ENCODE data around the gene STX1B.
"Not testable (repeated sequence)": the region's sequence is repeated elsewhere in the genome, so short reads cannot be mapped to it uniquely, and the experiment has no call there.

STX1B gene

GRCh38 chr16:31011815-31012214 lies 1.4 kb upstream of the STX1B start:
- not testable (repeated sequence) for H3K36me3 ChIP-seq (ENCODE audit: insufficient read depth, low read length); H3K9ac ChIP-seq (ENCODE audit: low read length); H3K4me3 ChIP-seq (ENCODE audit: low read depth in 1 of 2, low read length in 2 of 2); H3K4me1 ChIP-seq (ENCODE audit: insufficient read depth, low read length); H3K9me3 ChIP-seq (ENCODE audit: low read length); H3K27ac ChIP-seq (ENCODE audit: low read depth, low read length)
- peaks cover 10 to 28% of the 10 kb centered on the region in 2 donors for H3K27me3 ChIP-seq (ENCODE audit: control insufficient read depth in 1 of 2, insufficient read depth in 2 of 2, low read length in 2 of 2)

- no peak overlapping the region for H3K4me3 ChIP-seq (ENCODE audit: low read depth in 1 of 2, low read length in 2 of 2)
- no peaks in the 10 kb centered on the region for H3K9me3 ChIP-seq (ENCODE audit: low read length)
- H3K27ac ChIP-seq (ENCODE audit: low read depth, low read length) = no peak overlapping the region
- peaks cover 10 to 28% of the 10 kb centered on the region in 2 donors for H3K27me3 ChIP-seq (ENCODE audit: control insufficient read depth in 1 of 2, insufficient read depth in 2 of 2, low read length in 2 of 2)
- no peaks in the 10 kb centered on the region for H3K4me1 ChIP-seq (ENCODE audit: insufficient read depth, low read length)
- no peaks in the 10 kb centered on the region for H3K36me3 ChIP-seq (ENCODE audit: insufficient read depth, low read length)
- no peak overlapping the region for H3K9ac ChIP-seq (ENCODE audit: low read length)
Observed at GRCh38 chr16:31009894-31010584, 399 bp downstream of the STX1B start.

DNA sequence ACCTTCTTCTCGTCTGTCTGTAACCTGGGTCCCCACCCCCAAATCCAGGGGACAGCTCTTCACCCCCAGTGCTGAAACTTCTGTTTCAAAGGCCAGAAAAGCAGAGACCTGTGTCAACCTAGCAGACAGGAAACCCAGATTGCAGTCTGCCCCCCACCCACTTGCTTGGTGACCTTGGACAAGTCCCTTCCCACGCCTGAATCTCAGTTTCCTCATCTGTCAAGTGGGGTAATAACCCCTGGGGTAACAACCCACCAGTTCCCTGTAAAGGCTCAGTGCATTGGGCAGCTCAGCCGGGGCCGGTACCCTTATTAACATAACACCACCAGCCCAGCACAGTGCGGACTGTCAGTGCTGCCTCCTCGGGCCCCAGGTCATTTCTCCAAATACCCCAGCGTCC lies 1.3 kb downstream of the STX1B start:
- Histone ChIP-seq H3K36me3 (ENCODE audit: insufficient read depth, low read length) (no peaks in the 10 kb centered on the region), H3K27ac (ENCODE audit: low read depth, low read length) (no peak overlapping the region), H3K4me3 (ENCODE audit: low read depth in 1 of 2, low read length in 2 of 2) (no peak overlapping the region), H3K9ac (ENCODE audit: low read length) (no peak overlapping the region), H3K27me3 (ENCODE audit: control insufficient read depth in 1 of 2, insufficient read depth in 2 of 2, low read length in 2 of 2) (peaks cover 10 to 28% of the 10 kb centered on the region in 2 donors), H3K9me3 (ENCODE audit: low read length) (no peaks in the 10 kb centered on the region), H3K4me1 (ENCODE audit: insufficient read depth, low read length) (no peaks in the 10 kb centered on the region)

DNA sequence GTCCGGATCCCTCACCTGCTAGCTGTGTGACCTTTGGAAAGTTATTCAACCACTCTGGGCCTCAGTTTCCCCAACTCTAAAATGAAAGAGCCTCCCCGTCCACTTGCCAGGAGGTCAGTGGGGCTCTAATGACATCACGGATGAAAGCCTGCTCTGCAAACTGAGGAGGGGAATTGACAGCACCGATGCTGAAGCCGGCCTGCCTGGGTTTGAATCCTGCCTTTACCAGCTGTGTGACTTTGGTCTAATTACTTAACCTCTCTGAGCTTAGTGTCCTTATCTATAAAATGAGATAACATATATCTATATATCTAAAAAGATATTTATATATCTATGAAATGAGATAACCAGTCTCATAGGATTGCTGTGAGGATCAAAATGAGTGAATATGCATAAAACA lies 1.9 kb downstream of the STX1B start:
- no peaks in the 10 kb centered on the region for H3K4me1 ChIP-seq (ENCODE audit: insufficient read depth, low read length)
- H3K27ac ChIP-seq (ENCODE audit: low read depth, low read length) = no peak overlapping the region
- H3K36me3 ChIP-seq (ENCODE audit: insufficient read depth, low read length) = no peaks in the 10 kb centered on the region
- H3K4me3 ChIP-seq (ENCODE audit: low read depth in 1 of 2, low read length in 2 of 2) = no peak overlapping the region
- H3K9me3 ChIP-seq (ENCODE audit: low read length) = no peaks in the 10 kb centered on the region
- peaks cover 10 to 28% of the 10 kb centered on the region in 2 donors for H3K27me3 ChIP-seq (ENCODE audit: control insufficient read depth in 1 of 2, insufficient read depth in 2 of 2, low read length in 2 of 2)
- no peak overlapping the region for H3K9ac ChIP-seq (ENCODE audit: low read length)

DNA sequence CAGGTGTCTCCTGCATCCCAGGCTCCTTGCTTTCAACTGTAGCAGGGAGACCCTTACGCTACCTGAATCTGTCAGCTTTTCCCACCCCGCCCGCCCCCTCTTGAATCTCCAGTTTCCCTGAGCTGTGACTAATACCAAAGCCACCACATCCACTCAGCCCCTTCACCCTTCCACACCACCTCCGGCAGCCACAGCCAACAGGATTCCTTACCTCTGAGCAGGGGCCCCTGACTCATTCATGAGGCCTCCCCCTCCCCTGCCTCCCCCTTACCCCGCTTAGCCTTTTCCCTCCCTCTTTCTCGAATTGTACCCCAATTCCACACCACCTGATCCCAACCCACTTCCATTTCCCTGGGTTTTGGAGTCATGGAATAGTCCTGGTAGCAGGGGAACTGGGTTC lies 2.3 kb downstream of the STX1B start:
- Histone ChIP-seq H3K4me3 (ENCODE audit: low read depth in 1 of 2, low read length in 2 of 2) (no peak overlapping the region), H3K27ac (ENCODE audit: low read depth, low read length) (no peak overlapping the region), H3K36me3 (ENCODE audit: insufficient read depth, low read length) (no peaks in the 10 kb centered on the region), H3K9ac (ENCODE audit: low read length) (no peak overlapping the region), H3K9me3 (ENCODE audit: low read length) (no peaks in the 10 kb centered on the region), H3K4me1 (ENCODE audit: insufficient read depth, low read length) (no peaks in the 10 kb centered on the region), H3K27me3 (ENCODE audit: control insufficient read depth in 1 of 2, insufficient read depth in 2 of 2, low read length in 2 of 2) (peaks cover 10 to 28% of the 10 kb centered on the region in 2 donors)

DNA sequence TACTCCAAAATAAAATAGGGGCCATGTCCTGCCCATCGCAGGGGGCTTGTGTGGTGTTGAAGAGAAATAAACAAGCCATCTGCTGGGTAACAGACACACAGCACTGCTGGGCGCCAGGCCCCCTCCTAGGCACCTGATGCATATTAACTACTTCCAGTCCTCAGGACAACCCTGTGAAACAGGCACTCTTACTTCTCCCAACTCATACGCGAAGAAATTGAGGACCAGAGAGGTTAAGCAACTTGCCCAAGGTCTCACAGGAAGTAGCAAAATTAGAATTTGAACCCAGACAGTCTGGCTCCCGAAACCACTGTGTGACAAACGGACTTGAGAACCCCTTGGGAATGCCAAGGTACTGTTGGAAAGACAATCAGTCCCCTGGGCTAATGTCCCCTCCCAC lies 2.8 kb downstream of the STX1B start:
- Histone ChIP-seq H3K27me3 (ENCODE audit: control insufficient read depth in 1 of 2, insufficient read depth in 2 of 2, low read length in 2 of 2) (peaks cover 10 to 28% of the 10 kb centered on the region in 2 donors), H3K27ac (ENCODE audit: low read depth, low read length) (no peak overlapping the region), H3K9me3 (ENCODE audit: low read length) (no peaks in the 10 kb centered on the region), H3K9ac (ENCODE audit: low read length) (no peak overlapping the region), H3K4me1 (ENCODE audit: insufficient read depth, low read length) (no peaks in the 10 kb centered on the region), H3K36me3 (ENCODE audit: insufficient read depth, low read length) (no peaks in the 10 kb centered on the region), H3K4me3 (ENCODE audit: low read depth in 1 of 2, low read length in 2 of 2) (no peak overlapping the region)

- Histone ChIP-seq H3K9ac (ENCODE audit: low read length) (no peak overlapping the region), H3K4me1 (ENCODE audit: insufficient read depth, low read length) (no peaks in the 10 kb centered on the region), H3K27ac (ENCODE audit: low read depth, low read length) (no peak overlapping the region), H3K27me3 (ENCODE audit: control insufficient read depth in 1 of 2, insufficient read depth in 2 of 2, low read length in 2 of 2) (peaks cover 10 to 26% of the 10 kb centered on the region in 2 donors), H3K36me3 (ENCODE audit: insufficient read depth, low read length) (no peaks in the 10 kb centered on the region), H3K4me3 (ENCODE audit: low read depth in 1 of 2, low read length in 2 of 2) (no peak overlapping the region), H3K9me3 (ENCODE audit: low read length) (no peaks in the 10 kb centered on the region)
Observed at GRCh38 chr16:31006589-31006988, 3.8 kb downstream of the STX1B start.

DNA sequence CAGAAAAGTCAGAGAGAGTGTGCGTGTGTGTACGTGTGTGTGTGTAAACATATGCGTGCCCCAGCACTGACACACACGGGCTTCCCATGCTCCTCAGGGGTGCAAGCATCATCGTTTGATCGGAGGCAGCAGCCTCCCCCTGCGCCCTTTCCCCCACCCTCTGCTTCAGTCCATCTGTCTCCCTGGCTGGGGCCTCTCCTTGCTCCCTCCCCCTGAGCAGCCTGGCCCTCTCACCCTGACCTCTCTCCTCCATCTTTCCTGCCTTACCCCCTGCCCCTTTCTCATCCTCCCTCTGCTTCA lies 4.4 kb downstream of the STX1B start:
- no peaks in the 10 kb centered on the region for H3K36me3 ChIP-seq (ENCODE audit: insufficient read depth, low read length)
- H3K27me3 ChIP-seq (ENCODE audit: control insufficient read depth in 1 of 2, insufficient read depth in 2 of 2, low read length in 2 of 2) = peaks cover 5 to 20% of the 10 kb centered on the region in 2 donors
- no peak overlapping the region for H3K9ac ChIP-seq (ENCODE audit: low read length)
- H3K9me3 ChIP-seq (ENCODE audit: low read length) = no peaks in the 10 kb centered on the region
- no peaks in the 10 kb centered on the region for H3K4me1 ChIP-seq (ENCODE audit: insufficient read depth, low read length)
- no peak overlapping the region for H3K27ac ChIP-seq (ENCODE audit: low read depth, low read length)
- no peak overlapping the region for H3K4me3 ChIP-seq (ENCODE audit: low read depth in 1 of 2, low read length in 2 of 2)

GRCh38 chr16:31005350-31006085 lies 4.9 kb downstream of the STX1B start:
- H3K4me1 ChIP-seq (ENCODE audit: insufficient read depth, low read length) = no peaks in the 10 kb centered on the region
- no peak overlapping the region for H3K27ac ChIP-seq (ENCODE audit: low read depth, low read length)

GRCh38 chr16:31004658-31005057 lies 5.8 kb downstream of the STX1B start:
- Histone ChIP-seq H3K27ac (ENCODE audit: low read depth, low read length) (no peak overlapping the region), H3K4me1 (ENCODE audit: insufficient read depth, low read length) (no peaks in the 10 kb centered on the region), H3K36me3 (ENCODE audit: insufficient read depth, low read length) (no peaks in the 10 kb centered on the region), H3K9ac (ENCODE audit: low read length) (no peak overlapping the region), H3K4me3 (ENCODE audit: low read depth in 1 of 2, low read length in 2 of 2) (no peak overlapping the region), H3K27me3 (ENCODE audit: control insufficient read depth in 1 of 2, insufficient read depth in 2 of 2, low read length in 2 of 2) (peaks cover 2 to 12% of the 10 kb centered on the region in 2 donors), H3K9me3 (ENCODE audit: low read length) (no peaks in the 10 kb centered on the region)

More at GRCh38 chr16:31005350-31006085, 4.9 kb downstream of the STX1B start:
- H3K27me3 ChIP-seq (ENCODE audit: control insufficient read depth in 1 of 2, insufficient read depth in 2 of 2, low read length in 2 of 2) = peaks cover 4 to 16% of the 10 kb centered on the region in 2 donors
- no peak overlapping the region for H3K4me3 ChIP-seq (ENCODE audit: low read depth in 1 of 2, low read length in 2 of 2)
- H3K9me3 ChIP-seq (ENCODE audit: low read length) = no peaks in the 10 kb centered on the region
- H3K36me3 ChIP-seq (ENCODE audit: insufficient read depth, low read length) = no peaks in the 10 kb centered on the region
- H3K9ac ChIP-seq (ENCODE audit: low read length) = no peak overlapping the region

DNA sequence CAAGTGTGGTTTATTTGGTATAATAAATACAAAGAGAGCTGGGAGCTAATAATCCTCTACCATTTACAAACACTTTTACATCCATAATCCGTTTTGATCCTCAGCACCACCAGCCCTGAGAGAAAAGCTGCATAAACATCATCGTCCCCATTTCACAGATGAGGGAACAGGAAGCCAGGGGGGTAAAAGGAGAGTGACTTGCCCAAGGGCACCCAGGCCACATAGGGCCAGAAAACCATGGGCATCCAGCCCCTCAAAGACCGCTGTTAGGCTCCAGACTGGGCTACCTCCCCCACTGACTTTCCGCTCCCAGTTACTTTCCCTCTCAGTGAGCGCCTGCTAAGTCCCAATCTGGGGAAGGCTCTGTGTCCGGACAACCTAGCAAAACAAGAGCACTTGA lies 6.7 kb downstream of the STX1B start:
- Histone ChIP-seq H3K9ac (ENCODE audit: low read length) (no peak overlapping the region), H3K27me3 (ENCODE audit: control insufficient read depth in 1 of 2, insufficient read depth in 2 of 2, low read length in 2 of 2) (peaks cover 0 to 4% of the 10 kb centered on the region in 2 donors), H3K27ac (ENCODE audit: low read depth, low read length) (no peak overlapping the region), H3K9me3 (ENCODE audit: low read length) (no peaks in the 10 kb centered on the region), H3K4me3 (ENCODE audit: low read depth in 1 of 2, low read length in 2 of 2) (no peak overlapping the region), H3K36me3 (ENCODE audit: insufficient read depth, low read length) (no peaks in the 10 kb centered on the region), H3K4me1 (ENCODE audit: insufficient read depth, low read length) (no peaks in the 10 kb centered on the region)

GRCh38 chr16:31002862-31003341 lies 7.5 kb downstream of the STX1B start:
- Histone ChIP-seq H3K4me1 (ENCODE audit: insufficient read depth, low read length) (no peaks in the 10 kb centered on the region), H3K9me3 (ENCODE audit: low read length) (no peaks in the 10 kb centered on the region), H3K27ac (ENCODE audit: low read depth, low read length) (no peak overlapping the region), H3K9ac (ENCODE audit: low read length) (no peak overlapping the region), H3K36me3 (ENCODE audit: insufficient read depth, low read length) (no peaks in the 10 kb centered on the region), H3K4me3 (ENCODE audit: low read depth in 1 of 2, low read length in 2 of 2) (no peak overlapping the region), H3K27me3 (ENCODE audit: control insufficient read depth in 1 of 2, insufficient read depth in 2 of 2, low read length in 2 of 2) (no peaks in the 10 kb centered on the region)

Measured in muscle layer of colon (tissue), 2 donors.